Keratinocyte (primary cell): ENCODE data around the gene NUCKS1. TPM values are rescaled to one million over a fixed set of nuclear protein-coding genes. Genes with fewer than 3 reads are reported as not detected.

Source experiments
- DNase-seq: peaks from one replicate; pipeline ENCODE4 v3.0.0-alpha.2; 2011; ENCODE audit warnings: low read depth, missing footprints, low spot score
- FAIRE-seq: peaks from 2 replicates; lab custom pipeline; 2011; peaks lifted over from hg19 to GRCh38; lab: Jason Lieb, UNC
- H2AFZ ChIP-seq: 2 replicates; pipeline ENCODE4 v1.6.0; 2012; ENCODE audit warnings: low read length, control low read depth, inconsistent platforms; ENCODE audit not compliant: control insufficient read depth
- H3K27ac ChIP-seq: 2 replicates; pipeline ENCODE4 v1.5.1; 2011; ENCODE audit warnings: low read length; ENCODE audit not compliant: control insufficient read depth, insufficient read depth
- H3K27me3 ChIP-seq: 3 replicates; pipeline ENCODE4 v1.6.0; 2011; ENCODE audit warnings: low read length; ENCODE audit not compliant: control insufficient read depth, insufficient read depth; ENCODE audit errors: extremely low read depth
- H3K36me3 ChIP-seq, 2 experiments: 2 replicates in 1 of 2; 3 replicates in 1 of 2; pipeline ENCODE4 v1.5.1; 2011; ENCODE audit warnings: low read length in 2 of 2, mild to moderate bottlenecking in 1 of 2; ENCODE audit not compliant: control insufficient read depth in 2 of 2, insufficient read depth in 2 of 2; ENCODE audit errors: extremely low read depth in 1 of 2
- H3K4me1 ChIP-seq: 3 replicates; pipeline ENCODE4 v1.5.1; 2011; ENCODE audit warnings: low read length; ENCODE audit not compliant: control insufficient read depth, insufficient read depth; ENCODE audit errors: extremely low read depth
- H3K4me2 ChIP-seq: 3 replicates; pipeline ENCODE4 v1.6.0; 2011; ENCODE audit warnings: low read depth, low read length; ENCODE audit not compliant: control insufficient read depth, insufficient read depth; ENCODE audit errors: extremely low read depth
- H3K4me3 ChIP-seq, 3 experiments: fragments of 200-600 bp in 1 of 3; sonication (generic) in 1 of 3; 2 replicates in 2 of 3; 3 replicates in 1 of 3; pipeline ENCODE4 v1.5.1; 2011 to 2016; ENCODE audit warnings: low read length in 3 of 3, mild to moderate bottlenecking in 3 of 3, control low read depth in 2 of 3, inconsistent platforms in 1 of 3, low read depth in 1 of 3, mixed read lengths in 1 of 3, mixed run types in 1 of 3, moderate library complexity in 1 of 3; ENCODE audit not compliant: control insufficient read depth in 2 of 3, insufficient read depth in 2 of 3; ENCODE audit errors: extremely low read depth in 1 of 3
- H3K79me2 ChIP-seq: 2 replicates; pipeline ENCODE4 v1.6.0; 2012; ENCODE audit warnings: low read length; ENCODE audit not compliant: control insufficient read depth, insufficient read depth
- H3K9ac ChIP-seq: 3 replicates; pipeline ENCODE4 v1.6.0; 2011; ENCODE audit warnings: low read length; ENCODE audit not compliant: control insufficient read depth, insufficient read depth; ENCODE audit errors: extremely low read depth
- H3K9me1 ChIP-seq: 3 replicates; pipeline ENCODE4 v1.6.0; 2011; ENCODE audit warnings: low read length; ENCODE audit not compliant: control insufficient read depth, insufficient read depth; ENCODE audit errors: extremely low read depth
- H3K9me3 ChIP-seq: 2 replicates; pipeline ENCODE4 v1.5.1; 2012; ENCODE audit warnings: low read depth, low read length; ENCODE audit not compliant: control insufficient read depth
- H4K20me1 ChIP-seq: 3 replicates; pipeline ENCODE4 v1.6.0; 2011; ENCODE audit warnings: low read length; ENCODE audit not compliant: control insufficient read depth, insufficient read depth; ENCODE audit errors: extremely low read depth
- CTCF ChIP-seq, 3 experiments: IDR thresholded peaks in 1 of 3; conservative IDR thresholded peaks in 1 of 3; optimal IDR thresholded peaks in 1 of 3; 2 replicates in 2 of 3; 3 replicates in 1 of 3; pipeline versions ENCODE3 to v1.5.1; 2011; ENCODE audit warnings: low read length in 3 of 3, mild to moderate bottlenecking in 3 of 3, moderate library complexity in 2 of 3, control low read depth in 1 of 3, inconsistent platforms in 1 of 3; ENCODE audit not compliant: insufficient read depth in 2 of 3; ENCODE audit errors: extremely low read depth in 1 of 3
- EZH2 ChIP-seq: IDR thresholded peaks from one replicate; pipeline ENCODE4 v1.6.1; 2012; ENCODE audit warnings: inconsistent platforms, mild to moderate bottlenecking, low read length, moderate library complexity
- dilution Hi-C: fragments of 300-500 bp; cut with MboI; formaldehyde crosslinking; loops from one replicate; pipeline ENCODE4 v1.7.0; 2020; ENCODE audit warnings: low sequenced_read_pairs; ENCODE audit not compliant: extremely low pct_ligation_motif_present
- polyA plus RNA-seq, 5 experiments: library from polyadenylated mRNA; depleted of rRNA in 3 of 5; stranded (reverse) in 3 of 5; stranded (forward) in 1 of 5; unstranded in 1 of 5; fragments of >200 nt; gene quantifications; 1 replicate in 1 of 5; 2 replicates in 3 of 5; 3 replicates in 1 of 5; pipeline versions ENCODE4 v1.2.1 to v1.2.3, GENCODE V29; 2011 to 2012; ENCODE audit warnings: missing spikeins in 2 of 5, low read depth in 1 of 5, low replicate concordance in 1 of 5

Gene NUCKS1
- polyA plus RNA-seq, 1 donor (not counting 4 experiments of a cell fraction or from before 2014, with no cell fraction given) = 71.6 TPM

- H3K9me1 ChIP-seq = no peaks in the 10 kb centered on the region
- DNase-seq (no peak), FAIRE-seq (no peak)
- no peak for TF ChIP-seq EZH2
- TF ChIP-seq CTCF (optimal IDR thresholded peaks at IDR 0.05 in 1 of 3, IDR thresholded peaks at IDR 0.05 in 1 of 3, conservative IDR thresholded peaks at IDR 0.05 in 1 of 3; ENCODE audit: extremely low read depth in 1 of 3, insufficient read depth in 2 of 3, low read length in 3 of 3) = no peak
- no peak overlapping the region for H2AFZ ChIP-seq
- H3K4me1 ChIP-seq = peaks cover 9% of the 10 kb centered on the region
- no peak overlapping the region for H3K4me3 ChIP-seq
- peaks cover 2 to 8% of the 10 kb centered on the region in 2 experiments for H3K36me3 ChIP-seq
- H3K79me2 ChIP-seq = peaks cover 1% of the 10 kb centered on the region
- H3K9me3 ChIP-seq = no peaks in the 10 kb centered on the region
- H3K9ac ChIP-seq = no peak overlapping the region
- H3K4me2 ChIP-seq = no peak overlapping the region
- H4K20me1 ChIP-seq = no peaks in the 10 kb centered on the region
- no peak overlapping the region for H3K27ac ChIP-seq
- no peaks in the 10 kb centered on the region for H3K27me3 ChIP-seq
- dilution Hi-C loops = no loop called here
These were observed 22.6 kb upstream of the NUCKS1 start for GRCh38 chr1:205772607-205773032.

GRCh38 chr1:205770618-205771017 lies 20.6 kb upstream of the NUCKS1 start:
- H3K4me3 ChIP-seq = no peak overlapping the region
- peaks cover 13% of the 10 kb centered on the region for H3K4me1 ChIP-seq
- no peaks in the 10 kb centered on the region for H3K9me1 ChIP-seq
- no peak for TF ChIP-seq CTCF (optimal IDR thresholded peaks at IDR 0.05 in 1 of 3, IDR thresholded peaks at IDR 0.05 in 1 of 3, conservative IDR thresholded peaks at IDR 0.05 in 1 of 3; ENCODE audit: extremely low read depth in 1 of 3, insufficient read depth in 2 of 3, low read length in 3 of 3)
- TF ChIP-seq EZH2 = no peak
- H3K36me3 ChIP-seq = peaks cover 2 to 8% of the 10 kb centered on the region in 2 experiments
- no peaks in the 10 kb centered on the region for H4K20me1 ChIP-seq
- no peaks in the 10 kb centered on the region for H3K27me3 ChIP-seq
- H3K79me2 ChIP-seq = peaks cover 1% of the 10 kb centered on the region
- no peak overlapping the region for H3K4me2 ChIP-seq
- no peak for DNase-seq
- FAIRE-seq = no peak
- dilution Hi-C loops = no loop called here
- H3K27ac ChIP-seq = no peak overlapping the region
- no peak overlapping the region for H3K9ac ChIP-seq
- no peaks in the 10 kb centered on the region for H3K9me3 ChIP-seq
- no peak overlapping the region for H2AFZ ChIP-seq
